Activated CD8-positive, alpha-beta T cell treated with anti-CD3 and anti-CD28 coated beads for 36 hours (primary cell): ENCODE measurements around the gene KIF26A. TPM values are rescaled to one million over a fixed set of nuclear protein-coding genes. Genes with fewer than 3 reads are reported as not detected.

Source experiments
- ATAC-seq: fragments of 200-7000 bp; cut with Tn5 transposase; one replicate; pipeline ENCODE4 v1.10.0; 2021; ENCODE audit warnings: mild to moderate bottlenecking, moderate library complexity
- CTCF ChIA-PET: fragments of 350-600 bp; sonication (Branson Sonifier 250); formaldehyde crosslinking; loops from one replicate; lab custom pipeline; 2021; ENCODE audit warnings: antibody characterized with exemption; lab: Charles Lee
- POLR2A ChIA-PET: fragments of 350-600 bp; sonication (Branson Sonifier 250); formaldehyde crosslinking; loops from one replicate; lab custom pipeline; 2021; ENCODE audit warnings: antibody characterized with exemption; lab: Charles Lee
- DNase-seq: peaks from one replicate; pipeline ENCODE4 v3.0.0-alpha.2; 2020
- H3K27ac Mint-ChIP-seq: one replicate; pipeline ENCODE4 v1.8.0; 2021; ENCODE audit warnings: mild to moderate bottlenecking, mixed read lengths
- H3K27me3 Mint-ChIP-seq: one replicate; pipeline ENCODE4 v1.8.0; 2021; ENCODE audit warnings: mixed read lengths
- H3K36me3 Mint-ChIP-seq: one replicate; pipeline ENCODE4 v1.8.0; 2021; ENCODE audit warnings: low read depth, mixed read lengths
- H3K4me1 Mint-ChIP-seq: one replicate; pipeline ENCODE4 v1.8.0; 2021; ENCODE audit warnings: low read depth, mixed read lengths
- H3K4me3 Mint-ChIP-seq: one replicate; pipeline ENCODE4 v1.8.0; 2021; ENCODE audit warnings: mild to moderate bottlenecking, moderate library complexity, mixed read lengths
- H3K9me3 Mint-ChIP-seq: one replicate; pipeline ENCODE4 v1.8.0; 2021; ENCODE audit warnings: mixed read lengths
- intact Hi-C: fragments of 100-400 bp; cut with micrococcal nuclease; formaldehyde crosslinking; loops from one replicate; pipeline ENCODE4 v1.10.0; 2022
- total RNA-seq, 2 experiments: library from RNA; stranded (reverse); gene quantifications; one replicate each; pipeline ENCODE4 v1.2.3, GENCODE V29; 2021
- TF ChIP-seq, protein P1 (sequence below): fragments of 200-600 bp; IDR thresholded peaks from one replicate; pipeline ENCODE4 v1.8.0; 2022; ENCODE audit warnings: antibody characterized with exemption, mild to moderate bottlenecking

The KIF26A gene
- total RNA-seq, 2 experiments from 2014 or later: 0.59 to 0.65 TPM

DNA sequence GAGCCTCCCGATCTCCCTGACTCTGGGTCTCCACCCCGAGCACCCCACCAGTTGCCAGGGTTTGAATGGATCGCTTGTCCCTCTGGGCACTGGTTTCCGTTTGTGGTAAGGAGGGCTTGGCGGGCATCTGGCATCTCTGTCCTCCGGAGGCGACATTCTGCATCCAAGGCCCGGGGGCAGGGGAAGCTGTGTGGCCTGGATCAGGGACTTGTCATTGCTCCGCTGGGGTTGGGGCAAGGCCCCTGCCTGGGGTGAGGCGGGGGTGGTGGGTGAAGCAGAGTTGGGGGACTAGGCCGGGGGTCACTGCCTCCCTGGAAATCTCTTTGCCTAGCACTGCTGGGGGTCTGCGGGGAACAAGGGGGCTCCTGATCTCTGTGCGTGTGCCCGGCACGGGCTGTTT, 30.2 kb downstream of the KIF26A start:
- no peaks in the 10 kb centered on the region for H3K27me3 Mint-ChIP-seq
- ATAC-seq (no peak), DNase-seq (no peak)
- ChIA-PET CTCF (no interaction called here), POLR2A (no interaction called here)
- intact Hi-C loops: no loop called here
- H3K4me1 Mint-ChIP-seq: no peaks in the 10 kb centered on the region
- H3K27ac Mint-ChIP-seq: no peak overlapping the region
- H3K4me3 Mint-ChIP-seq: no peak overlapping the region
- no peaks in the 10 kb centered on the region for H3K36me3 Mint-ChIP-seq
- TF ChIP-seq, protein P1, sequence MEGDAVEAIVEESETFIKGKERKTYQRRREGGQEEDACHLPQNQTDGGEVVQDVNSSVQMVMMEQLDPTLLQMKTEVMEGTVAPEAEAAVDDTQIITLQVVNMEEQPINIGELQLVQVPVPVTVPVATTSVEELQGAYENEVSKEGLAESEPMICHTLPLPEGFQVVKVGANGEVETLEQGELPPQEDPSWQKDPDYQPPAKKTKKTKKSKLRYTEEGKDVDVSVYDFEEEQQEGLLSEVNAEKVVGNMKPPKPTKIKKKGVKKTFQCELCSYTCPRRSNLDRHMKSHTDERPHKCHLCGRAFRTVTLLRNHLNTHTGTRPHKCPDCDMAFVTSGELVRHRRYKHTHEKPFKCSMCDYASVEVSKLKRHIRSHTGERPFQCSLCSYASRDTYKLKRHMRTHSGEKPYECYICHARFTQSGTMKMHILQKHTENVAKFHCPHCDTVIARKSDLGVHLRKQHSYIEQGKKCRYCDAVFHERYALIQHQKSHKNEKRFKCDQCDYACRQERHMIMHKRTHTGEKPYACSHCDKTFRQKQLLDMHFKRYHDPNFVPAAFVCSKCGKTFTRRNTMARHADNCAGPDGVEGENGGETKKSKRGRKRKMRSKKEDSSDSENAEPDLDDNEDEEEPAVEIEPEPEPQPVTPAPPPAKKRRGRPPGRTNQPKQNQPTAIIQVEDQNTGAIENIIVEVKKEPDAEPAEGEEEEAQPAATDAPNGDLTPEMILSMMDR: no peak
- H3K9me3 Mint-ChIP-seq: no peaks in the 10 kb centered on the region

DNA sequence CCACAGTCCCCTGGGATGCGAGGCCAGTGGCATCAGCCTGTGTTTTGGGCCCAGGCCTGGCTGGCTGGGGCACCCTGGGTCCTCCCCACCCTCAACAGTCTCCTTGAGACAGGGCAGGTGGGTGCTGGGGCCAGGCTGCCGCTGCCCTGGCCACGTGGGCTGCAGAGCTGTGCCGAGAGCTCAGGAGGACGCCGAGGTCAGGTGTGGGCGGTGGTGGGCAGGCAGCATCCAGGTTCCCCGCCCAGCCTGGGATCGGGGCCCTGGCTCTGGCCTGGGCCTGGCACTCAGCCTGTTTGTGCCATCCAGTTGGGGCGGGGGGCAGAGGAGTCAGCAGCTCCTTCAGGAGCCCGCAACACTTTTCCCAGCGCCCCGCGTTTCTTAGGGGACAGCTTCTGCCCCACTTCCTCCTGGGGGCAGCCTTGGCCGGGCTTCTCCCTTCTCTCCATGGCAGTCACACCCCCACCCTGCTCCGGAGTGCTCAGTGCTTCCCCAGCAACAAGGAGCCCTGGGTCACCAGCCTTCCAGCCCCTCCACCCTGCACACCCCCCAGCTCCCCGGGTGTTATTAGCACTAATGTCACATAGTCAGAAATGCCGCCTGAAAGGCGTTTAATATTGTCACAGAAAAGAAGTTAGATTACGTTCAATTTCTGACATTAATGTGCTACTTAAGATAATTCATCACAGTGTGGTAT, 30.8 kb downstream of the KIF26A start:
- H3K27ac Mint-ChIP-seq: no peak overlapping the region
- no peak overlapping the region for H3K4me3 Mint-ChIP-seq
- POLR2A ChIA-PET: no interaction called here
- ATAC-seq: no peak
- DNase-seq: no peak
- no peaks in the 10 kb centered on the region for H3K4me1 Mint-ChIP-seq
- CTCF ChIA-PET: no interaction called here
- no peaks in the 10 kb centered on the region for H3K9me3 Mint-ChIP-seq
- intact Hi-C loops: no loop called here
- no peaks in the 10 kb centered on the region for H3K36me3 Mint-ChIP-seq
- H3K27me3 Mint-ChIP-seq: no peaks in the 10 kb centered on the region
- TF ChIP-seq, protein P1: no peak

DNA sequence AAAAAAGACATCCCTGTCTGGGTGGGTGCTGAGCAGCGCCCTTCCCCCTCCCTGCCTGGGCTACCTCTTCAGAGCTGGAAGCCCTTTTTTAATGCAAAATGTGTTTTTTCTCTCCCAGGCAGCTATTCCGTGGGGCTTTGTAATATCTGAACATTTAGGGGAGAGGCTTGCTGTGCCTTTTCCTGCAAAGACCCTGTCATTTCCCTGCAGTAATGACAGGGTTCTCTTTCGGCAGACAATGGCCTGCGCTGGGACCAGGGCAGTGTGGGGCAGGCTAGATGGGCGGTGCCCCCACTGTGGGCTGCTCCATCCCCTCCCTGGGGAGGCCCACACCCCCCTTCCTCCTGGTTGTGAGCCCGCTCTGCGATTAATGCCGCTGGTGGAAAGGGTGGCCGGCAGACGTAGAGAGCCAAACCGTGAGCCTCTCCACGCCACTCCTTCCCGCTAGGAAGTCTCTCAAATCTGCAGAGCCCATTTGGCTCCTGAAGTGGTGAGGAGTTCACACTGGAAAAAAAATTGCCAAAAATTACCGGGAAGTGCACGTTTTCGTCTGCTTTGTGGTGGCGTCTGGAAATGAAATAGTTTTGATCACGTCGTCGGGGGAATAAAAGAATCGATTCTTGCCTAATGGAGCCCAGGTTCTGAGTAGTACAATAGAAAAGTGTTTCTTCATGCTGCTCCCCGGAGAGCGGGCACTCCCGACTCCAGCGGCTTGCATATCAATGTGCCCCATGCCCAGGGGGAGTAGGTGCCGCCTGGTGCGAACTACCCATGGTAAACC, 31.5 kb downstream of the KIF26A start:
- Mint-ChIP-seq H3K36me3 (no peaks in the 10 kb centered on the region), H3K9me3 (no peaks in the 10 kb centered on the region), H3K4me3 (no peak overlapping the region), H3K27ac (no peak overlapping the region), H3K27me3 (no peaks in the 10 kb centered on the region), H3K4me1 (no peaks in the 10 kb centered on the region)
- TF ChIP-seq, protein P1: no peak
- DNase-seq (no peak), ATAC-seq (no peak)
- intact Hi-C loops: no loop called here
- CTCF ChIA-PET: no interaction called here
- POLR2A ChIA-PET: no interaction called here

DNA sequence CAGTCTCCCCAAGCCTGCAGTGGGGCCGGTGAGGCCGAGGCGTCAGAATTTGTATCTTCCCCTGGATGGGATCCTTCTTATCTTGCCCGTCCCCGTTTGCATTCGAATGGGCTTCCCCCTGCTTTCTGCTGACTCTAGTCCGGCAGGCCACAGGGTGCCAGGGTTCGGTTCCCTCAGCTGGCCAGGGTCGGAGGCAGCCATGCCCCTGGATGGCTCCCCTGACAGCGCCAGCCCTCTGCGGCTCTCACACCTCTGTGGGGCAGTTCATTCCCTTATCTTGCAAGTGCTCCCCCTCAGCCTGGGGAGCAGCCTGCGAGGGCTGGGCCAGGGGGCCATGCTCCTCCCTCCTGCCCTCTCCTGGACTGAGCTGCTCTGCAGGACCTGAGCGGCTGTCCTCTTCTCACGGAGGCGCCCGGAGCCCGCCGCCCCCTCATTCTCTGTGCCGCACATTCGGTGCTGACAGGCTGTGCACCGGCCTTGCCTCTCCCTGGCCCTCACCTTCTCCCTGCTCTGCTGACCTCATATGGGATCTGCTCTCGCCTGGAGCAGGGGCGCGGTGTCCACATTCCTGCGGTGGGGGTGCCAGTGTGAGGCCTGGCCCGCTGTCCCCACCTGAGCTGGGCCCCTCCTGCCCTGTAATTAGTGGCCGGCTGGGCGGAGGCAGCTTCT, 32.8 kb downstream of the KIF26A start:
- H3K4me3 Mint-ChIP-seq: no peak overlapping the region
- intact Hi-C loops: no loop called here
- ChIA-PET POLR2A (no interaction called here), CTCF (no interaction called here)
- no peaks in the 10 kb centered on the region for H3K27me3 Mint-ChIP-seq
- no peaks in the 10 kb centered on the region for H3K36me3 Mint-ChIP-seq
- ATAC-seq (no peak), DNase-seq (no peak)
- no peaks in the 10 kb centered on the region for H3K4me1 Mint-ChIP-seq
- TF ChIP-seq, protein P1: no peak
- no peak overlapping the region for H3K27ac Mint-ChIP-seq
- H3K9me3 Mint-ChIP-seq: no peaks in the 10 kb centered on the region

DNA sequence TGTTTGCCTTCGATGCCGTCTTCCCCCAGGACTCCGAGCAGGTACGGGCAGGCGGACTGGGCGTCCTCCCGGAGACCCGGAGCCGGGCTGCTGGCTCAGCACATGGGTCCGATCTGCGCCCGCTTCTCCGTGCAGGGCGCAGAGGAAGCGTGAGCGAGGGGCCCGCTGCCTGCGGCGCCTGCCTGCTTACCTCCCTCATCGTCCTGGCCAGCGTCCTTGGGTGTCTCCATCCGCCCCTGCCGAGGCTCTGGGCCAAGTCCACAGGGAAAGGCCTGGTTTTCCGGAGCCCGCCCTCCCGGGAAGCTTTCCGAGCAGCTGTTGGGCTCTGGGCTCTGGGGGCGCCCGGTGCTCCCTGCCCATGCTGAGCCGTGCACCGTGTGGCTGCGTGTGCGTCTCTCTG, 33.5 kb downstream of the KIF26A start:
- ATAC-seq (no peak), DNase-seq (no peak)
- H3K9me3 Mint-ChIP-seq: no peaks in the 10 kb centered on the region
- H3K4me3 Mint-ChIP-seq: no peak overlapping the region
- TF ChIP-seq, protein P1: no peak
- CTCF ChIA-PET: no interaction called here
- no peaks in the 10 kb centered on the region for H3K36me3 Mint-ChIP-seq
- H3K27ac Mint-ChIP-seq: no peak overlapping the region
- H3K27me3 Mint-ChIP-seq: no peaks in the 10 kb centered on the region
- H3K4me1 Mint-ChIP-seq: no peaks in the 10 kb centered on the region
- POLR2A ChIA-PET: no interaction called here
- intact Hi-C loops: no loop called here
